Panc1 (cell line): ENCODE results near the gene TRPM4. TPM values are rescaled to one million over a fixed set of nuclear protein-coding genes. Genes with fewer than 3 reads are reported as not detected.
A peak's percentile ranks its signal among the peaks of the same experiment; 100 is the strongest.

Source experiments
- ATAC-seq: fragments of 200-7000 bp; cut with Tn5 transposase; 2 replicates; pipeline ENCODE4 v1.9.1; 2020; ENCODE audit warnings: mild to moderate bottlenecking, moderate library complexity
- BruUV-seq: library from RNA; stranded (reverse); fragments of 400-500 nt; replicated peaks from 2 replicates; lab custom pipeline; 2021; lab: Mats Ljungman, UMichigan
- CTCF ChIA-PET: fragments of 300-600 bp; sonication (Branson Sonifier 250); formaldehyde crosslinking; loops from one replicate; lab custom pipeline; 2022; ENCODE audit warnings: antibody characterized with exemption; lab: Charles Lee
- POLR2A ChIA-PET: fragments of 300-600 bp; sonication (Branson Sonifier 250); formaldehyde crosslinking; loops from one replicate; lab custom pipeline; 2022; ENCODE audit warnings: antibody characterized with exemption; lab: Charles Lee
- DNase-seq: peaks from one replicate; pipeline ENCODE4 v3.0.0-alpha.2; 2010; ENCODE audit warnings: low read depth, low spot score
- H3K27ac ChIP-seq: 2 replicates; pipeline ENCODE4 v1.5.1; 2011; ENCODE audit warnings: mild to moderate bottlenecking, low read length, inconsistent platforms
- H3K27me3 ChIP-seq: fragments of 200-500 bp; sonication (Bioruptor generic); 2 replicates; pipeline ENCODE4 v1.6.0; 2014; ENCODE audit warnings: low read length, inconsistent platforms; ENCODE audit not compliant: control insufficient read depth, insufficient read depth
- H3K36me3 ChIP-seq: fragments of 200-500 bp; sonication (Bioruptor generic); 2 replicates; pipeline ENCODE4 v1.5.1; 2014; ENCODE audit warnings: inconsistent platforms, mild to moderate bottlenecking, low read length, moderate library complexity; ENCODE audit not compliant: control insufficient read depth, insufficient read depth
- H3K4me1 ChIP-seq: 2 replicates; pipeline ENCODE4 v1.5.1; 2011; ENCODE audit warnings: inconsistent platforms, mild to moderate bottlenecking, low read length, moderate library complexity; ENCODE audit not compliant: control insufficient read depth, insufficient read depth
- H3K4me3 ChIP-seq, 2 experiments: 2 replicates each; pipeline ENCODE4 v1.5.1; 2011 to 2012; ENCODE audit warnings: low read depth in 2 of 2, low read length in 2 of 2, mild to moderate bottlenecking in 2 of 2, inconsistent platforms in 1 of 2, moderate library complexity in 1 of 2
- H3K9me3 ChIP-seq: fragments of 200-500 bp; sonication (Bioruptor generic); 2 replicates; pipeline ENCODE4 v1.5.1; 2014; ENCODE audit warnings: low read depth, mild to moderate bottlenecking, inconsistent platforms, low read length, moderate library complexity; ENCODE audit not compliant: control insufficient read depth, insufficient read depth
- POLR2AphosphoS5 ChIP-seq: IDR thresholded peaks from 2 replicates; pipeline ENCODE4 v1.6.1; 2012; ENCODE audit warnings: mild to moderate bottlenecking, low read depth, low read length, moderate library complexity
- SIN3A ChIP-seq: IDR thresholded peaks from 2 replicates; pipeline ENCODE4 v1.6.1; 2012; ENCODE audit warnings: low read depth, mild to moderate bottlenecking, low read length, moderate library complexity, borderline replicate concordance; ENCODE audit not compliant: insufficient read depth
- TCF7L2 ChIP-seq: IDR thresholded peaks from 2 replicates; pipeline ENCODE4 v1.6.1; 2011; ENCODE audit warnings: mild to moderate bottlenecking, low read depth, low read length, inconsistent platforms
- in situ Hi-C: cut with HindIII; loops from 2 replicates; pipeline ENCODE4 v1.10.0; 2016; ENCODE audit warnings: low sequenced_read_pairs, low pct_unique_long_range_greater_than_20kb
- intact Hi-C: fragments of 100-400 bp; cut with micrococcal nuclease; formaldehyde crosslinking; loops from one replicate; pipeline ENCODE4 v1.10.0; 2022; ENCODE audit not compliant: unreplicated experiment
- total RNA-seq: library from RNA; stranded (reverse); gene quantifications from one replicate; pipeline ENCODE4 v1.2.1, GENCODE V29; 2021; ENCODE audit not compliant: unreplicated experiment
- TF ChIP-seq, protein P1 (sequence below): fragments of 450-650 bp; IDR thresholded peaks from 2 replicates; pipeline ENCODE4 v1.5.1; 2017; ENCODE audit warnings: mild to moderate bottlenecking
- TF ChIP-seq, protein P2 (sequence below), 2 experiments: IDR thresholded peaks; 2 replicates each; pipeline ENCODE4 v1.6.1; 2011 to 2012; ENCODE audit warnings: low read depth in 2 of 2, control low read depth in 1 of 2, low read length in 1 of 2, mild to moderate bottlenecking in 1 of 2, moderate library complexity in 1 of 2; ENCODE audit not compliant: insufficient read depth in 1 of 2

Gene TRPM4
- total RNA-seq, 1 experiment from 2014 or later, result 19.4 TPM

DNA sequence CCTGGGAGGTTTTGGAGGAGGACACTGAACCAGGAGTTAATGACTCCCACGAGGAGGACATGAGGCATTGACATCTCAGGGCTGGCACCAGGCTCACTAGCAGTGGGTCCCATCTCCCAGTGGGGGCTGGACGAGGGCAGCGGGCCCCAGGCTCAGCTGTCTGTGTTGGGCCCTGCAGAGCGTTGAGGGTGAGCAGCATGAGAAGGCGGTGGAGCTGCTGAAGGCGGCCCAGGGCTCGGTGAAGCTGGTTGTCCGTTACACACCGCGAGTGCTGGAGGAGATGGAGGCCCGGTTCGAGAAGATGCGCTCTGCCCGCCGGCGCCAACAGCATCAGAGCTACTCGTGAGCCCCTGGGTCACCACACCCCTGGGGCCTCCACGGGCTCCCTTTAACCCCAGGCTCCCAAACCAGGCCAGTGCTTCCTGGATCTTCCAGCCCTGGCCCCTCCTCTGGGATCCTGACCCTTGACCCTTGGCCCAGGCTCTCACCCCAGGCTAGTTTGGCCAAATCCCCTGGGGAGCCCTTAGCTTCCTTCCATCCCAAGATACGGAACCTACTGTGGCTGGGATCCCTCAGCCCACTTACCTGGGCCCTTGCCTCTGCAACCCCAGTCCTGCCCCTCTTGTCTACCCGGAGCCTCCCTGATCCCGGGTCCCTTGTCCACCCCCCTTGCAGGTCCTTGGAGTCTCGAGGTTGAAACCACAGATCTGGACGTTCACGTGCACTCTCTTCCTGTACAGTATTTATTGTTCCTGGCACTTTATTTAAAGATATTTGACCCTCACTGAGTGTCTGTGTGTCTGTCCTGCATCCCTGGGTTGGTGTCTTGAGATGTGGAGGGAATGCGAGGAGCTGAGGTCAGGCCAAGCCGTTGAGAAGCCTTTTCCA lies 39.7 kb upstream of the TRPM4 start:
- in situ Hi-C loops, result no loop called here

DNA sequence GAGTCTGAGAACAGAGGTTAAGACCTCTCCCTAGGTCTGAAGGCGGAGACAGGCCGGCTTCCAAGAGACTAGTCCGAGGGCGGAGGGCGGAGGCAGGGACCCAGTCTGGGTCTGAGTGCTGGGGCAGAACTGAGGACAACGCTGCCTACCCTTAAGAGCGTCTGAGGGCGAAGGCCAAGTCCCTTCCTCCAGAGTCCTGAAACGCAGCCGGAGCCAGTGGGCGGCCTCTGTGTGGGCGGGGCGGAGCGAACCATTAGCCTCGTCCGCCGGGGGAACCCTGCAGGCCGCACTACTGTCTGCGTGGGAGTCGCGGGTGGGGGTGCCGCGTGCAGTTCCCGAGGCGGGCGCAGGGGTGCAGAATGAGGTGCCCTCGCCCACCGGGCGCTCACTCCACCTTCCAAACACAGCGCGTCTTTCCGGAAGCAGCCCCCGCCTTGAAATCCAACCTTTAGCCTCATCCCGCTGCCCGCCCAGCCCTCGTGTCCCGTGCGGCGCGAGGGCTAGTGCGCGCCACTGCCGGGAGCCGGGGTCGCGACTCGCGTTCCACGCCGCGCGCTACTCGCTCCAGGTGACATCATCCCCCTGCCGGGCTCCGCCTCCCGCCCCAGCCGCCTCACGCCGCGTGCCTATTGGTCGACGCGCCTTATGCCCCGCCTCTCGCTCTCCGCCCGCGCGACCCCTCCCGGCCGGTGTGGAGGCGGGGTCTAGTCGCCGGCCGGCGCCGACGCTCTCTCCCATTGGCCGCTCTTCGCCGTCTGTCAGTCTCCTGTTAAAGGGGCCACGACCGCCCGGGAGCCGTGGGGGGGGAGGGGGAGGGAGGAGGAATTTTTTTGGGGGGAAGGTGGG lies 38.8 kb upstream of the TRPM4 start, which contains the start of gene C19orf73:
Gene C19orf73 (minus strand): TSS at position 579 of the 846 bp plus-strand sequence. CDS start 121 bp downstream, at position 458.
- CTCF ChIA-PET, result no interaction called here
- intact Hi-C loops, result no loop called here
- ATAC-seq (peak; percentile 85), DNase-seq (peak; percentile 50)
- peak; percentile 63 for TF ChIP-seq POLR2AphosphoS5
- TF ChIP-seq SIN3A, result 0 out of 2 replicates have a peak, but pooled peaks have one; percentile 52
- TF ChIP-seq, protein P1, sequence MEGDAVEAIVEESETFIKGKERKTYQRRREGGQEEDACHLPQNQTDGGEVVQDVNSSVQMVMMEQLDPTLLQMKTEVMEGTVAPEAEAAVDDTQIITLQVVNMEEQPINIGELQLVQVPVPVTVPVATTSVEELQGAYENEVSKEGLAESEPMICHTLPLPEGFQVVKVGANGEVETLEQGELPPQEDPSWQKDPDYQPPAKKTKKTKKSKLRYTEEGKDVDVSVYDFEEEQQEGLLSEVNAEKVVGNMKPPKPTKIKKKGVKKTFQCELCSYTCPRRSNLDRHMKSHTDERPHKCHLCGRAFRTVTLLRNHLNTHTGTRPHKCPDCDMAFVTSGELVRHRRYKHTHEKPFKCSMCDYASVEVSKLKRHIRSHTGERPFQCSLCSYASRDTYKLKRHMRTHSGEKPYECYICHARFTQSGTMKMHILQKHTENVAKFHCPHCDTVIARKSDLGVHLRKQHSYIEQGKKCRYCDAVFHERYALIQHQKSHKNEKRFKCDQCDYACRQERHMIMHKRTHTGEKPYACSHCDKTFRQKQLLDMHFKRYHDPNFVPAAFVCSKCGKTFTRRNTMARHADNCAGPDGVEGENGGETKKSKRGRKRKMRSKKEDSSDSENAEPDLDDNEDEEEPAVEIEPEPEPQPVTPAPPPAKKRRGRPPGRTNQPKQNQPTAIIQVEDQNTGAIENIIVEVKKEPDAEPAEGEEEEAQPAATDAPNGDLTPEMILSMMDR, result no peak
- TF ChIP-seq TCF7L2, result 0 out of 2 replicates have a peak, but pooled peaks have one; percentile 29
- TF ChIP-seq, protein P2, sequence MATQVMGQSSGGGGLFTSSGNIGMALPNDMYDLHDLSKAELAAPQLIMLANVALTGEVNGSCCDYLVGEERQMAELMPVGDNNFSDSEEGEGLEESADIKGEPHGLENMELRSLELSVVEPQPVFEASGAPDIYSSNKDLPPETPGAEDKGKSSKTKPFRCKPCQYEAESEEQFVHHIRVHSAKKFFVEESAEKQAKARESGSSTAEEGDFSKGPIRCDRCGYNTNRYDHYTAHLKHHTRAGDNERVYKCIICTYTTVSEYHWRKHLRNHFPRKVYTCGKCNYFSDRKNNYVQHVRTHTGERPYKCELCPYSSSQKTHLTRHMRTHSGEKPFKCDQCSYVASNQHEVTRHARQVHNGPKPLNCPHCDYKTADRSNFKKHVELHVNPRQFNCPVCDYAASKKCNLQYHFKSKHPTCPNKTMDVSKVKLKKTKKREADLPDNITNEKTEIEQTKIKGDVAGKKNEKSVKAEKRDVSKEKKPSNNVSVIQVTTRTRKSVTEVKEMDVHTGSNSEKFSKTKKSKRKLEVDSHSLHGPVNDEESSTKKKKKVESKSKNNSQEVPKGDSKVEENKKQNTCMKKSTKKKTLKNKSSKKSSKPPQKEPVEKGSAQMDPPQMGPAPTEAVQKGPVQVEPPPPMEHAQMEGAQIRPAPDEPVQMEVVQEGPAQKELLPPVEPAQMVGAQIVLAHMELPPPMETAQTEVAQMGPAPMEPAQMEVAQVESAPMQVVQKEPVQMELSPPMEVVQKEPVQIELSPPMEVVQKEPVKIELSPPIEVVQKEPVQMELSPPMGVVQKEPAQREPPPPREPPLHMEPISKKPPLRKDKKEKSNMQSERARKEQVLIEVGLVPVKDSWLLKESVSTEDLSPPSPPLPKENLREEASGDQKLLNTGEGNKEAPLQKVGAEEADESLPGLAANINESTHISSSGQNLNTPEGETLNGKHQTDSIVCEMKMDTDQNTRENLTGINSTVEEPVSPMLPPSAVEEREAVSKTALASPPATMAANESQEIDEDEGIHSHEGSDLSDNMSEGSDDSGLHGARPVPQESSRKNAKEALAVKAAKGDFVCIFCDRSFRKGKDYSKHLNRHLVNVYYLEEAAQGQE (IDR thresholded peaks at IDR 0.05; ENCODE audit: insufficient read depth in 1 of 2, low read depth in 2 of 2, low read length in 1 of 2), result 0 out of 4 replicates have a peak, but pooled peaks of 1 of the 2 experiments have one; percentile 13
- Histone ChIP-seq H3K27ac (peak within 1 kb of the TSS; percentile 83), H3K36me3 (no peaks in the 10 kb centered on the region), H3K4me1 (peaks cover 7% of the 10 kb centered on the region), H3K27me3 (no peaks in the 10 kb centered on the region), H3K9me3 (no peaks in the 10 kb centered on the region), H3K4me3 (peak within 1 kb of the TSS; percentile 53 to 57)
- BruUV-seq, result no TSS peak
- POLR2A ChIA-PET, result interaction anchor here (0.6 kb wide), 1 partner anchor 198 kb away, joined by 3 read pairs; no protein-coding TSS in a partner anchor
- in situ Hi-C loops, result no loop called here

More for the DNA sequence above, 39.7 kb upstream of the TRPM4 start:
- peaks cover 11% of the 10 kb centered on the region for H3K4me1 ChIP-seq
- ChIA-PET CTCF (interaction anchor here (0.7 kb wide), 1 partner anchor 62 kb away, joined by 7 read pairs; no protein-coding TSS in a partner anchor), POLR2A (interaction anchor here (0.6 kb wide), 1 partner anchor 199 kb away, joined by 3 read pairs; no protein-coding TSS in a partner anchor)
- no peaks in the 10 kb centered on the region for H3K36me3 ChIP-seq
- H3K9me3 ChIP-seq, result no peaks in the 10 kb centered on the region
- peak overlapping the region; percentile 53 to 57 for H3K4me3 ChIP-seq
- DNase-seq (no peak), ATAC-seq (no peak)
- TF ChIP-seq, protein P1, result no peak
- TF ChIP-seq POLR2AphosphoS5 (no peak), TCF7L2 (no peak), SIN3A (no peak)
- TF ChIP-seq, protein P2 (IDR thresholded peaks at IDR 0.05; ENCODE audit: insufficient read depth in 1 of 2, low read depth in 2 of 2, low read length in 1 of 2), result no peak
- H3K27me3 ChIP-seq, result no peaks in the 10 kb centered on the region
- intact Hi-C loops, result no loop called here
- BruUV-seq, result TSS peak; percentile 88
- H3K27ac ChIP-seq, result peak overlapping the region; percentile 83
